Stimulated activated naive CD8-positive, alpha-beta T cell treated with anti-CD3 and anti-CD28 coated beads, Interleukin-15, Interleukin-2, amounts not matched to agents 100 ng/mL and 50 ng/mL, for 24 hours (primary cell): ENCODE results near the gene CCDC97.
A peak's percentile ranks its signal among the peaks of the same experiment; 100 is the strongest.

ENCODE experiments used
- H3K27ac Mint-ChIP-seq: one replicate; pipeline ENCODE4 v1.8.0; 2021; ENCODE audit warnings: mild to moderate bottlenecking, mixed read lengths
- H3K27me3 Mint-ChIP-seq: one replicate; pipeline ENCODE4 v1.8.0; 2021; ENCODE audit warnings: mixed read lengths
- H3K36me3 Mint-ChIP-seq: one replicate; pipeline ENCODE4 v1.8.0; 2021; ENCODE audit warnings: low read depth, mixed read lengths
- H3K4me1 Mint-ChIP-seq: one replicate; pipeline ENCODE4 v1.8.0; 2021; ENCODE audit warnings: low read depth, mixed read lengths
- H3K4me3 Mint-ChIP-seq: one replicate; pipeline ENCODE4 v1.8.0; 2021; ENCODE audit warnings: mild to moderate bottlenecking, mixed read lengths
- H3K9me3 Mint-ChIP-seq: one replicate; pipeline ENCODE4 v1.8.0; 2021; ENCODE audit warnings: mixed read lengths

CCDC97 gene

DNA sequence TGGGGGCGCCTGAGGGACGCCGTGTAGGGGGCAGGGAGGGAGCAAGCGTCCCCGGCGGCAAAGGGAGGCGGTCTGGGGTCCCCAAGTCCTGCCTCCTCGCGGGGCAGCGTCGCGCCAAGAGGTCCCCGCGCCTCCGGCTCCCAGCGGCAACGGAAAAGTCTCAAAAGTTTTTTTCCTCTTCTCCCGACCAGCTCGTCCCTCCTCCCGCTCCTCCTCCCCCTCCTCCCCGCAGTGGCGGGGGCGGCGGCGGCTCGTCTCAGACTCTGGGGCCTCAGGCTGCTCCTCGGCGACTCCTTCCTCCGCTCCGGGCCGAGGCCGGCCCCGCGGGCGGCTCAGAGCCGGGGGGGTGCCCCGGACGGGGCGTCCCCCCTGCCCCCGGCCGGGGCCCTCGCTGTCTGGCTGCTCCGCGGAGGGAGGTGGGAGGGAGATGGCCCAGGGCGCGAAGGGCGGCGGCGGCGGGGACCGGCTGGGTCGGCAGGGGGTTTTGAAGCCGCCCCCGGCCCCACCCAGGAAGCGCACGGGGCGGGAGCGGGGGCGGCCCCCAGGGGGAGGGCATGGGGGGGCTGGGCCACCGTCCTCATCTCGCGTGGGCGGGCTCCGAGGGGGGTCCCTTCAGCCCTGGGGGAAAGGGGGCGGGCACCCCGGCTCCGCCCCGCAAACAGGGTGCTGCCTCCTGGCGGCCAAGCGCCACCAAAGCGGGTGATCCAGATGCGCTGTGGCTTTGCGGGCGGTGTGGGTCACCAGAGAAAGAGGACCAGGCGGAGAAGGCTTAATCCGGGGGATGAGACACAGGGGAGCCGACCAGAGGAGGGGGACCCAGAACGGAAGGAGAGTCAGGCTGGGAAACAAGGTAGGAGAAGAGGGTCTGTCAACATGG lies 43.7 kb downstream of the CCDC97 start, which contains the start of gene TGFB1:
TSS of gene TGFB1 (minus strand) at position 457 of the 877 bp plus-strand sequence. CDS start 878 bp downstream, outside the sequence.
- Mint-ChIP-seq H3K27me3 (no peaks in the 10 kb centered on the region), H3K4me1 (peaks cover 65% of the 10 kb centered on the region), H3K36me3 (peaks cover 36% of the 10 kb centered on the region), H3K9me3 (no peaks in the 10 kb centered on the region), H3K4me3 (peak within 1 kb of the TSS; percentile 94), H3K27ac (peak within 1 kb of the TSS; percentile 99)

DNA sequence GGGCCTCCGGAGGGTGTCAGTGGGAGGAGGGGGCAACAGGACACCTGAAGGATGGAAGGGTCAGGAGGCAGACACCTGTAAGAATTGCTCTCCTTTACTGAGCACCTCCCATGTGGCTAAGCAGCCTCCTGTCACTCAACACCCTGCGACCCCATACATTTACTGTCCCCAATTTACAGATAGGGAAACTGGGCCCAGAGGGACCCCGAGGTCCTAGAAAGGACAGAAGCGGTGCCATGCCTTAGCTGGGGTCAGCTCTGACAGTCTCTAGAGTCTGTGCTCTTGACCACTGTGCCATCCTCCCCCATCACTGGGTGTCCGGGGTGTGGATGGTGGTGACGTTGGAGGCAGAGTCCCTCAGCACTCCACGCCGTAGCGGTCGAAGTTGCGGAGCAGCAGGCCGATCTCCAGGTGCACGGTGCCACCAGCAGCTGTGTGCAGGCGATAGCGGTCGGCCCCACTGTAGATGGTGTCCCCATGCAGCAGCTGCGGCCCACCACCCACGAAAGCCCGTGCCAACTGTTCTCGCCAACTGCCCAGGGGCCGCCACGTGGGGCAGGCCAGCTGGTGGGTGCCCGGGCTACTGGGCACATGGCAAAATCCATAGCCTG lies 44.5 kb downstream of the CCDC97 start:
- H3K9me3 Mint-ChIP-seq: no peaks in the 10 kb centered on the region
- peaks cover 29% of the 10 kb centered on the region for H3K36me3 Mint-ChIP-seq
- peak overlapping the region; percentile 89 for H3K4me3 Mint-ChIP-seq
- peaks cover 57% of the 10 kb centered on the region for H3K4me1 Mint-ChIP-seq
- no peaks in the 10 kb centered on the region for H3K27me3 Mint-ChIP-seq
- H3K27ac Mint-ChIP-seq: peak overlapping the region; percentile 96

GRCh38 chr19:41355035-41355434 lies 45.1 kb downstream of the CCDC97 start:
- H3K27ac Mint-ChIP-seq: peak overlapping the region; percentile 97
- H3K36me3 Mint-ChIP-seq: peaks cover 23% of the 10 kb centered on the region
- H3K27me3 Mint-ChIP-seq: no peaks in the 10 kb centered on the region
- no peaks in the 10 kb centered on the region for H3K9me3 Mint-ChIP-seq
- H3K4me1 Mint-ChIP-seq: peaks cover 52% of the 10 kb centered on the region
- H3K4me3 Mint-ChIP-seq: peak overlapping the region; percentile 64

GRCh38 chr19:41355802-41356201 lies 45.8 kb downstream of the CCDC97 start:
- Mint-ChIP-seq H3K9me3 (no peaks in the 10 kb centered on the region), H3K4me3 (peak overlapping the region; percentile 64), H3K27ac (peak overlapping the region; percentile 97), H3K4me1 (peaks cover 49% of the 10 kb centered on the region), H3K36me3 (peaks cover 21% of the 10 kb centered on the region), H3K27me3 (no peaks in the 10 kb centered on the region)

- H3K27ac Mint-ChIP-seq: peak overlapping the region; percentile 97
- no peaks in the 10 kb centered on the region for H3K9me3 Mint-ChIP-seq
- no peaks in the 10 kb centered on the region for H3K27me3 Mint-ChIP-seq
- H3K36me3 Mint-ChIP-seq: peaks cover 13% of the 10 kb centered on the region
- peaks cover 46% of the 10 kb centered on the region for H3K4me1 Mint-ChIP-seq
- peak overlapping the region; percentile 64 for H3K4me3 Mint-ChIP-seq
Observed at GRCh38 chr19:41356984-41357739, 47.2 kb downstream of the CCDC97 start.

GRCh38 chr19:41357746-41358145 lies 47.8 kb downstream of the CCDC97 start:
- no peaks in the 10 kb centered on the region for H3K27me3 Mint-ChIP-seq
- no peak overlapping the region for H3K4me3 Mint-ChIP-seq
- H3K9me3 Mint-ChIP-seq: no peaks in the 10 kb centered on the region
- H3K36me3 Mint-ChIP-seq: peaks cover 13% of the 10 kb centered on the region
- H3K4me1 Mint-ChIP-seq: peaks cover 51% of the 10 kb centered on the region
- H3K27ac Mint-ChIP-seq: peak overlapping the region; percentile 65

- H3K36me3 Mint-ChIP-seq: peaks cover 14% of the 10 kb centered on the region
- H3K27me3 Mint-ChIP-seq: no peaks in the 10 kb centered on the region
- no peak overlapping the region for H3K27ac Mint-ChIP-seq
- no peaks in the 10 kb centered on the region for H3K9me3 Mint-ChIP-seq
- H3K4me3 Mint-ChIP-seq: no peak overlapping the region
- peaks cover 60% of the 10 kb centered on the region for H3K4me1 Mint-ChIP-seq
Observed at GRCh38 chr19:41359741-41360140, 49.8 kb downstream of the CCDC97 start.

DNA sequence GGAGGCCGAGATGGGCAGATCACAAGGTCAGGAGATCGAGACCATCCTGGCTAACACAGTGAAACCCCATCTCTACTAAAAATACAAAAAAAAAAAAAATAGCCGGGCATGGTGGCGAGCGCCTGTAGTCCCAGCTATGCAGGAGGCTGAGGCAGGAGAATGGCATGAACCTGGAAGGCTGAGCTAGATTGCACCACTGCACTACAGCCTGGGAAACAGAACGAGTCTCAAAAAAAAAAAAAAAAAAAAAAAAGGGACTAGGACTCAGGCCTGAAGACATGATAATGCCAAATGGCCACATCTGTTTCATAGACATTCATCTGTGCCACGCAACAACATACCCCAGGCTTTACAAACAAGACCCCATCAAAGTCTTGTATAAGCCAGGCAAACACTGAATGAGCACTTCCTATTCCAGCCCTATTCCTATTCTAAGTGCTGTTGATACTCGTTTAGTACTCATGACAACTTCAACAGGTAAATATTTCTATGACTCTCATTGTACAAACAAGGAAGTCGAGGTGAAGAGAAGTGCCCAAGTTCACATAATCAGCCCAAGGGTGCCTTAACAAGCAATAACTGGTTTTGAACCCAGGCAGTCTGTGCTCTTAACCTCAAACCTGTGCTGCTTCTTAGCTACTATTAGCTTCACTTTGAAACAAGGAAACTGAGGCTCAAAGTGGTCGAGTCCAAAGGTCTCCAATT lies 52.3 kb downstream of the CCDC97 start:
- peaks cover 42% of the 10 kb centered on the region for H3K4me1 Mint-ChIP-seq
- H3K27me3 Mint-ChIP-seq: no peaks in the 10 kb centered on the region
- no peaks in the 10 kb centered on the region for H3K9me3 Mint-ChIP-seq
- H3K4me3 Mint-ChIP-seq: no peak overlapping the region
- peaks cover 10% of the 10 kb centered on the region for H3K36me3 Mint-ChIP-seq
- H3K27ac Mint-ChIP-seq: peak overlapping the region; percentile 99

DNA sequence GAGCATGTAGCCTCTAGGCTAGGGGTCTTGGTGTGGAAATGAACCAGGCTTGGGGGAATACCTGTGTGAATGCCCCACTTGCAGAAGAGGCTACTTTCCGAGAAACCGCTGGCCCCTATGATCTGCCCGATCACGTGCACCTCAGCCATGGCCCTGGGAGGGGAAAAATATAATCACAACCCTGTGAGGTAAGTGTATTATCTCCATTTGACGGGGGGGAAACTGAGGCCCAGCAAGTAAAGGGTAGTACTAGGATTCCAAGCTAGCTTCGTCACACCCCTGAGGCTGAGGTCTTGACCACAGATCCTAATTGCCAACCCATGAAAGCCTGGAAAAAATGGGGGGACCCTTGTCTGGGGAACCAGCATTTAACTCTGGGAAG lies 53.4 kb downstream of the CCDC97 start:
- peaks cover 6% of the 10 kb centered on the region for H3K36me3 Mint-ChIP-seq
- peak overlapping the region; percentile 95 for H3K4me3 Mint-ChIP-seq
- peaks cover 37% of the 10 kb centered on the region for H3K4me1 Mint-ChIP-seq
- no peaks in the 10 kb centered on the region for H3K9me3 Mint-ChIP-seq
- peak overlapping the region; percentile 99 for H3K27ac Mint-ChIP-seq
- no peaks in the 10 kb centered on the region for H3K27me3 Mint-ChIP-seq

GRCh38 chr19:41363753-41364523 lies 54.0 kb downstream of the CCDC97 start, which contains the start of gene B9D2:
Gene B9D2 (minus strand): TSS chr19:41364149. CDS start chr19:41363519, 630 bp downstream.
- Mint-ChIP-seq H3K4me3 (peak within 1 kb of the TSS; percentile 95), H3K4me1 (peaks cover 34% of the 10 kb centered on the region), H3K9me3 (no peaks in the 10 kb centered on the region), H3K36me3 (peaks cover 4% of the 10 kb centered on the region), H3K27me3 (no peaks in the 10 kb centered on the region), H3K27ac (peak within 1 kb of the TSS; percentile 99)

- Mint-ChIP-seq H3K9me3 (no peaks in the 10 kb centered on the region), H3K4me3 (peak overlapping the region; percentile 95), H3K4me1 (peaks cover 34% of the 10 kb centered on the region), H3K27me3 (no peaks in the 10 kb centered on the region), H3K27ac (peak overlapping the region; percentile 99), H3K36me3 (peaks cover 4% of the 10 kb centered on the region)
Observed at GRCh38 chr19:41364524-41365391, 54.8 kb downstream of the CCDC97 start.

DNA sequence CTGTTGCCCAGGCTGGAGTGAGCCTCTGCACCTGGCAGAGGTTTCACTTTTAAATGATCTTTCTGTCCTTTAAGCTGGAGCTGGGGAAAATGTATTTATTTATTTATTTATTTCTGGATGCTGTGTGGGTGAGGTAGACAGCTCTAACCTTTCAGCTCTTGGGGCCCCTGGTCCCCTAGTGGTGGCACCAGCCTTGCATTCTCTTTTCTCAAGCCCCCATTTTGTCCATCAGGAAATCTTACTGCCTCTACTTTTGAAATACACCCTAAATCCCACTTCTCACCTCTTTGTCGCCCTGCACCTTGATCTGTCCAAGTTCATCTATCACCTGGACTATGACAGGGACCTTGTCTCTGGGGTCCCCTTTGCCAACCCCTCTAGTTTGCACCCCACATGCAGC lies 56.1 kb downstream of the CCDC97 start:
- Mint-ChIP-seq H3K27ac (no peak overlapping the region), H3K4me1 (peaks cover 34% of the 10 kb centered on the region), H3K36me3 (peaks cover 4% of the 10 kb centered on the region), H3K4me3 (peak overlapping the region; percentile 11), H3K27me3 (no peaks in the 10 kb centered on the region), H3K9me3 (no peaks in the 10 kb centered on the region)

GRCh38 chr19:41367848-41368301 lies 57.9 kb downstream of the CCDC97 start:
- H3K36me3 Mint-ChIP-seq: peaks cover 4% of the 10 kb centered on the region
- no peak overlapping the region for H3K4me3 Mint-ChIP-seq
- no peaks in the 10 kb centered on the region for H3K27me3 Mint-ChIP-seq
- H3K9me3 Mint-ChIP-seq: no peaks in the 10 kb centered on the region
- H3K4me1 Mint-ChIP-seq: peaks cover 28% of the 10 kb centered on the region
- H3K27ac Mint-ChIP-seq: peak overlapping the region; percentile 45
